HG03064 (cell line): ENCODE results near the gene CRYZ.
"Not testable (repeated sequence)": the region's sequence is repeated elsewhere in the genome, so short reads cannot be mapped to it uniquely, and the experiment has no call there.

Source experiments
- ATAC-seq: cut with Tn5 transposase; IDR thresholded peaks from one replicate; pipeline ENCODE4 v1.9.1; 2021; ENCODE audit warnings: low read depth; ENCODE audit not compliant: unreplicated experiment

The CRYZ gene, protein sequence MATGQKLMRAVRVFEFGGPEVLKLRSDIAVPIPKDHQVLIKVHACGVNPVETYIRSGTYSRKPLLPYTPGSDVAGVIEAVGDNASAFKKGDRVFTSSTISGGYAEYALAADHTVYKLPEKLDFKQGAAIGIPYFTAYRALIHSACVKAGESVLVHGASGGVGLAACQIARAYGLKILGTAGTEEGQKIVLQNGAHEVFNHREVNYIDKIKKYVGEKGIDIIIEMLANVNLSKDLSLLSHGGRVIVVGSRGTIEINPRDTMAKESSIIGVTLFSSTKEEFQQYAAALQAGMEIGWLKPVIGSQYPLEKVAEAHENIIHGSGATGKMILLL

DNA sequence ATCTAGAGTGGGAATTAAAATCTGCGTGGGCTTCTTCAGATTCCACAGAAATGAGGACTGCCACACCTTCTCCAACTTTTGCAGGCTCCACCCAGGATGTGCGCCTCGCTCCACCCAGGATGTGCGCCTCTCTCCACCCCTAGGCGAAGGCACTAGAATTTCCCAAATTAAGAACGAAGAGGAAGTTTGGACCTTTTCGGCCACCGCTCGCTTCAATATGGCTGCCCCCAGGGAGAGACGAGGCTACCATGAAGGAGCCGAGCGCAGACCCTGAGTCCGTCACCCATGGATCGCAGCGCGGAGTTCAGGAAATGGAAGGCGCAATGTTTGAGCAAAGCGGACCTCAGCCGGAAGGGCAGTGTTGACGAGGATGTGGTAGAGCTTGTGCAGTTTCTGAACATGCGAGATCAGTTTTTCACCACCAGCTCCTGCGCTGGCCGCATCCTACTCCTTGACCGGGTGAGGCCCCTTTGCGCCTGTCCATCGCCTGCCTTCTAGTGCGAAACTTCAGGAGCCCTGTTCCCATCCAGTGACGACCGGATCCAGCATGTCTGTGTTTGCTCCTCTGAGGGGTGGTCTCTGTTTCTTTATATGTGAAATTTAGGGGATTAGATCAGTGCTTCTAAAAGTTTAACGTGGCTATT, at the start of gene CRYZ, which contains the start of gene TYW3:
Gene CRYZ (minus strand): TSS at position 91 of the 644 bp plus-strand sequence. CDS start 8,229 bp downstream, outside the sequence.
Gene TYW3 (plus strand): TSS at position 193 of the 644 bp plus-strand sequence. CDS start 93 bp downstream, at position 286.
- peak; percentile 75 for ATAC-seq

DNA sequence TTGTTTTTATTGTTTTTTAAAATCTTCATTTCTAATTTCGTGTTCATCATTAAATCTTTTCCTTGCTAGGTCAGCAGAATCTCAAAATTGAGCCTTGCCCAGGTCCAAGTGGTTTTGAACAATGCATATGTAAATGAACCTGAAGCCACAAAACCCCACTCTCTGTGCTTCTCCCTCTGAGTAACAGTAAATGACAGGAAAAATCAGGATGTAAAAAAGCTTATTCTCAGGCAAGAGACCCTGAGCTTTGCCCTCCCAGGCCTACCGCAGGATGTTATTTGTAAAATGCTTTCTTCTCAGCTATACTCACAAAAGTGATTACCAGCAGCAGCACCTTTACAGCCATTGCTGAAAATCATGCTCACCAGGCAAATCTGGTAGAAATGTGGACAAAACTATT, 47.7 kb upstream of the CRYZ start:
- ATAC-seq = no peak

DNA sequence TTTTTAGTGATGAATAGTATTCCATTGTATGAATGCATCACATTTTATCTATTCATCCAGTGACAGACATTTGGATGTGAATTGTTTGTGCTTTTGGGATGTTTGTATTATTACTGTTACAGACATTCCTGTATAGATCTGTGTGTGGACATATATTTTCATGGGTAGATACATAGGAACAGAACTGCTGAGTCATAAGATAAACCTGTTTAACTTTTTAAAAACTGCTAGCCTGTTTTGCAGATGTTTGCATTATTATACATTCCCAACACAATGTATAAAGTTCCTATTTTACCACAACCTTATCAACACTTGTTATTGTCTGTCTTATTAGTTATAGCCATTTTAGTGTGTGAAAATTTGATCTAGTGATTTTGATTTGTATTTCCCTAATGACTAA, 46.9 kb upstream of the CRYZ start:
- no peak for ATAC-seq

DNA sequence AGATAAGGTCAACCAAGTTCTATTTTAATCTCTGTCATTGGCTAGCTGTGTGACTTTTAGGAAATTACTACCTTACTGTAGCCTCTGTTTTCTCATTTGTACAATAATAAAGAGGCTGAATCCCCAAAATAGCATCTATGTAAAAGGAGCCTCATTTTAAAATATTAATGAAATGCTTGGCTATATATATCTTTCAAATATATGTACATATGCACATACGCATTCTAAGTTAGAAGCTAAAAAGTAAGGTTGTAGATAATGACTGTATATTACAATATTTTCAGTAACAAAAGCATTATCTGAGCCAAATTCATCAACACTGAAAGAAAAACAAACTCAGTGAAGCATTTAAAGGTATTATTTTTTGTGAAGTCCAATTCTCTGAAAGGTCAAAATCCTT, 44.7 kb upstream of the CRYZ start:
- no peak for ATAC-seq

GRCh38 chr1:74775735-74776134, 42.9 kb upstream of the CRYZ start:
- ATAC-seq = no peak

DNA sequence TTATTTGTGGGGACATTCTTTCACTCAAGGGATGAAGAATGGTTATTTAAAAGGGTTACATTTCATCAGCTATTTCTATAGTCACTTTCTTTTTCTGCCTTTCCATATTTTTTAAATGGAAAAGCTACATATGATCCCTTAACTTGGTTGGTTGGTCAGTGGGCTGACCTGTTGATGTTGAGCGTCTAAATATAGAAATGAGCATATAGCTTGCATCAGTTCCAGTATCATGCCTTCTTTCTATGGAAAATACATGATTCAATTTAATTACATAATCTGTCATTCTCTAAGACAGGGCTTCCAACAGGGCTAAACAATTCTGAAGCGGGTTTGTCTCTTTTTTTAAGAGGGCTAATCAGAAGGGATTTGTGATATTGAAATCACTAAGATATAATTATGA, 40.7 kb upstream of the CRYZ start:
- ATAC-seq = no peak

- no peak for ATAC-seq
Measured at GRCh38 chr1:74772945-74773344, 40.1 kb upstream of the CRYZ start.

- ATAC-seq = peak; percentile 81
Measured at GRCh38 chr1:74771913-74772515, 39.2 kb upstream of the CRYZ start.

GRCh38 chr1:74767490-74767889, 34.6 kb upstream of the CRYZ start:
- no peak for ATAC-seq

- ATAC-seq = no peak
Measured at GRCh38 chr1:74766579-74766978, 33.7 kb upstream of the CRYZ start.

GRCh38 chr1:74763807-74764206, 31.0 kb upstream of the CRYZ start:
- ATAC-seq = no peak

DNA sequence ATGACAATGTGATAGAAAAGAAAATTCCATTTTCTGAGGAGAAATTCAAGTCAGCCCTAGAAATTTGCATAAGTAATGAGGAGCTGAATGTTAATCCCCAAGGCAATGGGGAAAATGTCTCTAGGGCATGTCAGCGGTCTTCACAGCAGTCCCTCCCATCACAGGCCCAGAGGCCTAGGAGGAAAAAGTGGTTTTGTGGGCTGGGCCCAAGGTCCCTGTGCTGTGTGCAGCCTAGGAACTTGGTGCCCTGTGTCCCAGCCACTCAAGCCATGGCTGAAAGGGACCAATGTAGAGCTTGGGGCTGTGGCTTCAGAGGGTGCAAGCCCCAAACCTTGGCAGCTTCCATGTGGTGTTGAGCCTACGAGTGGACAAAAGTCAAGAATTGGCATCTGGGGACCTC, 23.8 kb upstream of the CRYZ start:
- ATAC-seq = not testable (repeated sequence)

DNA sequence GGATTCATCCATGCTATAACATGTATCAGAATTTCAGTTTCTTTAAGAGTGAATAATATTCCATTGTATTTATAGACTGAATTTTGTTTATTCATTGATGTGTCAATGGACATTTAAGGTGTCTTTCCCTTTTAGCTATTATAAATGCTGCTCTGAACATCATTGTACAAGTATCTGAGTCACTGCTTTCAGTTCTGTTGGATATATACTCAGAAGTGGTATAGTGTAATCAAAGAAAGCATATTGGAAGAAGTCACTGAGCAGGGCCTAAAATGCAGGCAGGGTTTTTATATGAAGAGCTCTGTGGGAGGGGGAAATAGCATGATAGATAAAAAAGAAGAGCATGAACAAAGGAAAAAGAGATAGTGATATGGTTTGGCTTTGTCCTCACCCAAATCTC, 22.6 kb upstream of the CRYZ start:
- no peak for ATAC-seq

DNA sequence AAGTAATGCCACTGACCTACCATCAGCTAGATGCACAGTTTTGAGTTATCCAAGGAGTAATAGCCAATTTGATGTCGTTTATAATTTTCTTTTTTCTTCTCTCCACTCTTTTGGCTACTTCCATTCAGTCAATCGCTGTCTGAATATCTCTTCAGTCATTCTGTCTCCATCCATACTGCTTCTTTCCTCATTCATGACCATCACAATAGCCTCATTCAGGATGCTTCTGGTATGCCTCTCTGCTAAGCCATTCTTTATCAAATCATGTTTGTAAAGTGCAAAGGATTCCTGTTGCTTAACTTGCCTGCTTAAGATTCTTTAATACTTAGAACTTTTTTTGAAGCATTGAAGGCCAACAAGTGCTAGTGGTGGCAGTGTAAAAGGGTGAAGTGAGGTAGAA, 20.3 kb upstream of the CRYZ start:
- ATAC-seq = no peak

GRCh38 chr1:74748960-74749359, 16.1 kb upstream of the CRYZ start:
- no peak for ATAC-seq

GRCh38 chr1:74745247-74745646, 12.4 kb upstream of the CRYZ start:
- ATAC-seq = not testable (repeated sequence)

DNA sequence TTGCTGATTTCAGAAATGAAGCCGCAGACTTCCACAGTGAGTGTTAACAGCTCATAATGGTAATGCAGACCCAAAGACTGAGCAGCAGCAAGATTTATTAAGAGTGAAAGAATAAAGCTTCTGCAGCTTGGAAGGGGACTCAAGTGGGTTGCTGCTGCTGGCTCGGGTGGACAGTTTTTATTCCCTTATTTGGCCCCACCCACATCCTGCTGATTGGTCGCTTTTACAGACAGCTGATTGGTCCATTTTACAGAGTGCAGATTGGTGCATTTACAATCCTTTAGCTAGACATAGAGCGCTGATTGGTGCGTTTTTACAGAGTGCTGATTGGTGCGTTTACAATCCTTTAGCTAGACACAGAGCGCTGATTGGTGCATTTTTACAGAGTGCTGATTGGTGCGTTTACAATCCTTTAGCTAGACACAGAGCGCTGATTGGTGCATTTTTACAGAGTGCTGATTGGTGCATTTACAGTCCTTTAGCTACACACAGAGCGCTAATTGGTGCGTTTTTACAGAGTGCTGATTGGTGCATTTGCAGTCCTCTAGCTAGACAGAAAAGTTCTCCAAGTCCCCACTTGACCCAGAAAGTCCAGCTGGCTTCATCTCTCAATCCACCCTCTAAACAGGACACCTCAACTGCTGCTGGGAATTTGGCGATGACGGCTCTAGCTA, 7.6 kb upstream of the CRYZ start:
- not testable (repeated sequence) for ATAC-seq

- no peak for ATAC-seq
Measured at GRCh38 chr1:74737333-74737732, 4.5 kb upstream of the CRYZ start.

GRCh38 chr1:74733604-74734484, 994 bp upstream of the CRYZ start:
- peak; percentile 47 for ATAC-seq
